NCI-H2196 treated with DMSO at 0.1 percent for 48 hours (cell line): Measurements from ENCODE around the gene STX2.
"Not testable (repeated sequence)": the region's sequence is repeated elsewhere in the genome, so short reads cannot be mapped to it uniquely, and the experiment has no call there.

Experiments used
- DNase-seq: peaks from one replicate; lab custom pipeline; 2025; ENCODE audit not compliant: unreplicated experiment; lab: John Stamatoyannopoulos, UW

STX2 gene

DNA sequence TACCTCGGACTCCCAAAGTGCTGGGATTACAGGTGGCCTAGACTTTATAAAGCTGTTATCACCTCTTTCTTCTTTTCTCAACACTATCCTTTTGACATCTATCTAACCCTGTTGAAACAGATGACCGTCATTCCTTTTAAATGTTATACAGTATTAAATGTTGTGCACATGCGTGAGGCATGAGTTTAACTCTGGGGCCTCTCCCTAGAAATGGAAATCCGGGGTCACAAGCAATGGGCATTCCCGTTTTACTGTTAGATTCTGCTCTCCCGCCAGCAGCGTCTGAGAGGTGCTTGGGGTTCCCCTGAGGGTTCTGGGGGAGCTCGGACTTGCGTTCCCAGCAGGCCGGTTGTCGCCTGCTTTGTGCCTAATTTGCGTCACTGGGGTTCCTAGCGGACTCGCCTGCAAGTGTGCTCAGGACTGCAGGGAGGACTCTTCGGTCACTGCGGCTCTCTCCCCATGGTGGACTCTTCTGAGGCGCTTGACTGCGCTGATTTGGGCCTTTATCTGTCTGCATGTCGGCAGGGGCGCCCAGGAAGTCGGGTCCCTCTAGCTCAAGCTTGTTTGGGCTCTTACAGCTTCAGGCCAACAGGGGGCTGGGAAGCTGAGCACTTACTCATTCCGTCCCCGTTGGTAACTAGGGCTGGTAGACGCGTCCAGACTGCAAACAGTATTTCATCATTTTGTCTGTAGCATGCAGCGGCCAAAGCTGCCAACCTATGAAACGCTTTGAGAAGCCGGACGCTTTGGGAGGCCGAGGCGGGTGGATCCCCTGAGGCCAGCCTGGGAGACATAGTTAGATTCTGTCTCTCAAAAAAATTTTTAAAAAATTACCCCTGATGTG, 31.6 kb upstream of the STX2 start:
- peak; percentile 38 for DNase-seq

- no peak for DNase-seq
Measured at GRCh38 chr12:130868412-130868811, 29.4 kb upstream of the STX2 start.

- no peak for DNase-seq
Measured at GRCh38 chr12:130863298-130863697, 24.2 kb upstream of the STX2 start.

DNA sequence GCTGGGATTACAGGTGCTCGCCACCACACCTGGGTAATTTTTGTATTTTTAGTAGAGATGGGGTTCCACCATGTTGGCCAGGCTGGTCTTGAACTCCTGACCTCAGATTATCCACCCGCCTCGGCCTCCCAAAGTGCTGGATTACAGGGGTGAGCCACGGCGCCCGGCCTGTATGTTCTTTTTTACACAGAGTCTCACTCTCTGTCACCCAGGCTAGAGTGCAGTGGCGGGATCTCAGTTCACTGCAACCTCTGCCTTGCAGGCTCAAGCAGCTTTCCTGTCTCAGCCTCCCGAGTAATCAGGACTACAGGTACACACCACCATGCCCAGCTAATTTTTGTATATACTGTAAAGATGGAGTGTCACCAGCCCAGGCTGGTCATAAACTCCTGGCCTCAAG, 23.7 kb upstream of the STX2 start:
- not testable (repeated sequence) for DNase-seq

GRCh38 chr12:130862161-130862560, 23.1 kb upstream of the STX2 start:
- DNase-seq: no peak

GRCh38 chr12:130860311-130860710, 21.3 kb upstream of the STX2 start:
- DNase-seq: no peak

- no peak for DNase-seq
Measured at GRCh38 chr12:130859161-130859560, 20.1 kb upstream of the STX2 start.

GRCh38 chr12:130858084-130858483, 19.0 kb upstream of the STX2 start:
- no peak for DNase-seq

GRCh38 chr12:130856088-130856487, 17.0 kb upstream of the STX2 start:
- no peak for DNase-seq

GRCh38 chr12:130850418-130851021, 11.5 kb upstream of the STX2 start:
- DNase-seq: no peak

DNA sequence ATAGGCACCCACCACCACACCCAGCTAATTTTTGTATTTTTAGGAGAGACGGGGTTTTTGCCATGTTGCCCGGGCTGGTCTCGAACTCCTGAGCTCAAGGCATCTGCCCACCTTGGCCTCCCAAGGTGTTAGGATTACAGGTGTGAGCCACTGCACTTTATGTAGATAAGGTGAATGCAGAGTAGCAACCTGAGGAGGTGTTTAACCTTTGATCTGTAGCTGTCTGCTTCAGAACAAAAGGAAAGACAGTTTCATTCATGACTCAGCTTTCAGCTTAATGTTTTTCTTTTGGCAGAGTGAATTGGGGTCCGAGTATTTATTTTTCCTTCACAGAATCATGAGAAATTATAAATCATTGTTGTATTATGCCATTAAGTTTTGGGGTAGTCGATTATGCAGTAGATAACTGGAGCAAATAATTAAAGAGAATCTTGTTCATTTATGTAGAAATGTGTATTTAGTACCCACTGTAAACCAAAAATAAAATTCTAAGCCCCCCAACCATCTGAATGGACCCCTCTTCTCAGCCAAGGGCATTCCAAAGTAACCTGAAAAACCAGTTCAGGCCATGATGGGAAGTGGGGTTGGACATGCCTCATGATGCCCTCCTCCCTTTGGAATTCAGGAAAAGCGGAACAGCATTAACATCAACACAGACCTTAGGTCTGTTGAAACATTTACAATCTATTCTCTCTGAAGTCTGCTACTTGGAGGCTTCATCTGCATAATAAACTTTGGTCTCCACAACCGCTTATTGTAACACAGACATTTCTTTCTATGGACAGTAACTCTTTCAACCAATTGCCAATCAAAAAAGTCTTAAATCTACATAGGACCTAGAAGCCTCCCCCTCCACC, 10.7 kb upstream of the STX2 start:
- DNase-seq: no peak

DNA sequence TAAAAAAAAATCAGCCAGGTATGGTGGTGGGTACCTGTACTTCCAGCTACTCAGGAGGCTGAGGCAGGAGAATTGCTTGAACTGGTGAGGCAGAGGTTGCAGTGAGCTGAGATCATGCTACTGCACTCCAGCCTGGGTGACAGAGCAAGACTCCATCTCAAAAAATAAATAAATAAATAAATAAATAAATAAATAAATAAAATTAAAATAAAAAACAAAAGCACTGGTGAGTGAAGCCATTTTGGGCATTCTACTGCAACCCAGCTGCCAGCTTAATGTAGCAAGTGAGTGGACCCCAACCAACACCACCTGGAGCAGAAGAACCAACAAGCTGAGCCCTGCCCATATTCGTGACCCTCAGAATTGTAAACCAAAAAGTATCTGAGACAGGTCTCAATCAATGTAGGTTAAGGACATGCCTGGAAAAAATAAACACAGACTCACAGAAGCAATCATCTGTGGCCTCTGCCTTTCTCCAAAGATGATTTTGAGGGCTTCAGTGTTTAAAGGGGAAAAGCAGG, 9.8 kb upstream of the STX2 start:
- not testable (repeated sequence) for DNase-seq

GRCh38 chr12:130848105-130848504, 9.1 kb upstream of the STX2 start:
- DNase-seq: not testable (repeated sequence)

DNA sequence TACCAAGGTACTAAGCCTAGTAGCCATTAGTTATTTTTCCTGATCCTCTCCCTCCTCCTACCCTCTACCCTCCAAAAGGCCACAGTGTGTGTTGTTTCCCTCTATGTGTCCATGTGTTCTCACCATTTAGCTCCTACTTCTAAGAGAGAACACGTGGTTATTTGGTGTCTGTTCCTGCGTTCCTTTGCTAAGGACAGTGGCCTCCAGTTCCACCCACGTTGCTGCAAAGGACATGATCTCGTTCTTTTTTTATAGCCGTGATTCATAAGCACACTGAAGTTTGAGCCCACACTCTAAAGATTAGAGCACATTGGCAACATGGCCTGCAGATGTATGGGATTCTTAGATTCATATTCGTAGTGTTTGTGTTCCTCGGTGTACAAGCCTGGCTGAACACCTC, 8.1 kb upstream of the STX2 start:
- no peak for DNase-seq

DNA sequence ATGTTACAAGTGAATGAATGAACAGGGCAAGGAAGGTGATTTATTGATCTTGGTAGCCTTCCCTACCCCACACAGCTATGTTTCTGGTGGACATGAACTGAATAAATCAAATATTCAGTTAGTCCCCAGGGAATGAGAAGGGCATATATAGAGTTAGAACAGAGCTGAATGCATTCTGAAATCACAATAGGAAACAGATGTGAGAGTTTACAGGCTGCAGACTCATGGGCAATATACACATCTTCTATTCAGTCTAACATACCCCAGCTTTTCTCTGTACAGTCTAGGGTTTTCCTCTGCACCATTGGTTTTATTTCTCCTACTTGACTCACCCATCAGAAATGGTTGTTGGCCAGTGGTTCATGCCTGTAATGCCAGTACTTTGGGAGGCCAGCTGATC, 7.3 kb upstream of the STX2 start:
- DNase-seq: no peak

DNA sequence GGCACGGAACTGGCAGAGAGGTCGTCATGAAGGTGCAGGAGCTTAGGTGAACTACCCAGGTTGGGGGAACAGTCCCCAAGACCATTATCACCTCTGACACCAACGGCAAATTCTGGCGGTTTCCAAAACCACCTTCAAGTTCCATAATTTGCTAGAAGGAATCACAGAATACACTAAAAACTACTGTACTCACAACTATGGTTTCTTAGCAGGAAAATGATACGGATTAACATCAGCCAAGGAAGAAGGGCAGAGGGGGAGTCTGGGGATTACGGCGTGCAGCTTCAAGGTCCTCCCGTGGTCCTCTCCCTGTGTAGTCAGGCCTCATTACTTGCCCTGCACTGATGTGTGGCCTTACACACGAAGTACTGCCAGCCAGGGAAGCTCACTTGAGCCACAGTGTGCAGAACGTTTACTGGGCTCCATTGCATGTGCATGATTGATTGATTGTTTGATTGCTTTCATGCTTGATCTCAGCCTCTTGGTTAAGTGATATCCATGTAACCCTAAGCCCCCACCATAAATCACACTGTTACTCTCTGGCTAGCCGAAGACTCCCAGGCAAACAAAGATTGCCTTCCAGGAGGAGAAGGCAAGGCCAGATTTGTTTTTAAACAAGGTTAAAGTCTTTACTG, 837 bp upstream of the STX2 start:
- DNase-seq: no peak

DNA sequence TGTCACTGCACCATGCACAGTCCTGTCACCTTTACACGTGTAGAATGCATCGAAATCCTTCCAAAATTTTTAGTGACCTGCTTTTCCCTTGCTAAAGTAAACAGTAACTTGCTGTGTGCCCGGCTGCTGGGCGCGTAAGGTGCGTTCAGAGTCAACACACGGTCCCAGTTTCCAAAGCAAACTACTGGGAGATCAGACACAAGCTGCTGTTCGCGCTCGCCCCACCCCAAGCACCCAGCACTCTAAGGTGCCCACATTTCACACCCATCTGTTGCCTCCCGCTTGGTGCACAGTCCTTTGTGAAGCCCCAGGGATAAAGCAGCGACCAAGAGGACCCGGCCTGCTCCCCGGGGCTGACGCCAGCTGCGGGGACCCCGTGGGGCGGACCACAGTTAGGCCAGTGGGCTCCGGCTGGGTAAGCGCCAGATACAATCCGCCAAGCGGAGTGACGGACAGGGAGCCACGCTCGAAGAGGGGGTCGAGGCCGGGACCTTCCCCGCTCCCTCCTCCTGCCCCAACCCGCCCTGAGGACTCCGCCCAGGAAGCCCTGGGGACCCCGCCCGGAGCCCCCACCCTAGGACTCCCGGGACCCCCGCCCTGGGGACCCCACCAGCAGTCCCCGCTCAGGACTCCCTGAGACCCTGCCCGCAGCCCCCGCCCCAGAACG, 633 bp downstream of the STX2 start:
- DNase-seq: no peak

- DNase-seq: no peak
Measured at GRCh38 chr12:130835436-130835835, 3.6 kb downstream of the STX2 start.

GRCh38 chr12:130835011-130835410, 4.0 kb downstream of the STX2 start:
- no peak for DNase-seq

GRCh38 chr12:130832561-130833209, 6.4 kb downstream of the STX2 start:
- DNase-seq: no peak
